HG02610 (cell line): ENCODE data around the gene CUL3.
A peak's percentile ranks its signal among the peaks of the same experiment; 100 is the strongest.
"Not testable (repeated sequence)": the region's sequence is repeated elsewhere in the genome, so short reads cannot be mapped to it uniquely, and the experiment has no call there.

Source experiments
- ATAC-seq: cut with Tn5 transposase; IDR thresholded peaks from one replicate; pipeline ENCODE4 v1.9.1; 2021; ENCODE audit warnings: mild to moderate bottlenecking, moderate library complexity; ENCODE audit not compliant: unreplicated experiment

CUL3 gene

DNA sequence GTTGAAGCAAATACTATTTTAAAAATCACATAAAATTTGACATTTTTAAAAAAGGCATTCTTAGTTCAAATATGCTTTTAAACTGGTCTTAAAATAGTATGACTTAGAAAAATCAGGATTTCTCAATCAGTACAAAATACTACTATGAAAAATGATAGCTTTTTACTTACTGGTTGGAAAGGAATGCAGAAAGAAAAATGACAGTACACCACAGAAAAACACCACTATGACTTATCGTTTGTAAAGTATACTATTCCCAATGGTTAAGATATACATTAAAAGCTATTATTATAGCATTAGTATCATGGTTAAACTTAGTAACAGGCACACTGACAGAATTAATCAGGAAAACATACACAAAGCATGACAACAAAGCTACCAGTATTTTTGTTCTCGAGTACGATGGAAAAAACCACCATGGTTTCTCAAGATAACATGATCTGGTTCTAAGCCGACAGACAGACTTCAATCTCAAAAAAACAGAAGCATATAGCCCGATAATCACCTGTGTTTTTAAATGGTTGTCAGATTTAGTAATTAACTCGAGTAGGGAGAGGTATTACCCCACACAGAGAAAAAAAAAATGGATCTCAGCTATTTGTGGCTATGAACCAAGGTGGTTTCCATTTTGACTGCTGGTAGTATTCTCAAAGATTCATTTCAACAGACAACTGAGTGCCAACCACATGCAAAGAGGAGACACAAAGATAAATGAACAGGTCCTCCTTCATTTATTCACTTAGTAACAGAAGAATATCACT, 39.1 kb downstream of the CUL3 start:
- ATAC-seq, result peak; percentile 71

DNA sequence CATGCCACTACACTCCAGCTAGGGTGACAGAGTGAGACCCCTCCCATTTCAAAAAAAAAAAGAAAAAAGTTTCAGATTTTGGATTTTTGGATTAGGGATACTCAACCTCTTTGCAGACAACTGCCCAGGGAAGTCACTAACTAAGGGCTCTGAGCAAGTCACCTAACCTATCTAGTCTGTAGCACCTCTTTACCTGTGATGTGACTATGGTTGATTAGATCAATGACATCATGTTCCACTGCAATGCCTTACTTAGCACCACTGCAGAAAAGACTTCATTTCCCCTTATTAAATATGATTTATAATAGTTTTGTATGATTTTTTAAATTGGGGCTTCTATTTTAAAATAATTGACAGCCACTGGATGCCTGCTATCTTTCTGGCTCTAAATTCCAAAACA, 41.2 kb downstream of the CUL3 start:
- no peak for ATAC-seq

DNA sequence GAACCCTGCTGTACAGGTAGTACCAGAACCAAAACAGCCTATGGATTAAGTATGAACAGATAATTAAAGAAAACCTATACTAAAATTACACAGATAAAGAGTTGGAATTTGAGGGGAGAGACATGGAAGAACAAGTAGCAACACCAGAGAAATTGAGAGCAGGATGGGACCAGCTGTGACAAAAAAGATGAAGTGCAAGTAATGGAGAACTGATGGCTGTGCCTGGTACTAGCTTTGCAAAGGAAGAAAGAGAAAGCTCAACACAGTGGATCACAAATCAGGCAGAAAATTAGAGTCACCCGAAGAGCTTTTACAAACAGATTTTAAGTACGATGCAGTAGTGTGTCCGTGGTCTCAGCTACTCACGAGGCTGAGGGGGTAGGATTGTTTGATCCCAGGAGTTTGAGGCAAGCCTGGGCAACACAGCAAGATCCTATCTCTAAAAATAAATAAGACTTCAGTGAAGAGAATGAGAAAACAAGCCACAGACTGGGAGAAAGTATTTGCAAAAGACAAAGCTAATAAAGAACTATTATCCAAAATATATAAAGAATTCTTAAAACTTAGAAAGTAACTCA, 46.5 kb downstream of the CUL3 start:
- ATAC-seq, result no peak

DNA sequence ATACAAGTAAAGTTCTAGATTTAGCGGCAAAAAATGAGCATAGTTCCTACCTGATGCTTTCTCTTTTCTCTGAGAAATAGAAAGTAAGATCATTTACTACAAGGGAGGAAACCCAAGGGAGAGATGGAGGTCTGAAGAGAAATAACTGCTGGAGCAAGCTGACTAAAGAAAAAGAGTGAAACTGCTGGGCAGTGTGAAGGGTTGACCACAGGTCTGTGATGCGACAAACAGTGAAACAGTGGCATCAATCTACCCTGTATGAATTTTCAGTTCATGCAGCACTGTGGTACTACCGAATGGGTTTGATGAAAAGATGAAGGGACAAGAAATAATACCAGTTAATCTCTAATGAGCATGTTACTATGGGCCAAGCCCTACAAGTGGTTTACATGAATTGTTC, 52.2 kb downstream of the CUL3 start:
- peak; percentile 48 for ATAC-seq

DNA sequence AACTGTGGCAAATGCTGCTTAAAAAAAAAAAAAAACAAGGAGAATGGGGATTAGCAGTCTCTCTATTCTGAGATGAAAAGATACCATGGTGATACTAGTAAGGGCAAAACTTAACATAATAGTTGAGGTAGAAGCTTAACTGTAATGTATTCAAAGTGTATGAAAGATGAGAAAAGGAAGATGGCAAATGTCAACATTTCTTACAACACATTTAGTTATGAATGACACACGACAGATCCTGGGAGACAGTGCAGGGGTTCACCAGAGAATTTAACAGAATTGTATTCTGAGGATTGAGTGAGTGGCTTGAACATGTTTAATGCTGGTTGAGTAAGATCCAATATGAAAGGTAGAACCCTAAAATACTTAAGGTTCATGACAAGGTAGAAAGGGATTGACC, 52.7 kb downstream of the CUL3 start:
- ATAC-seq, result no peak

DNA sequence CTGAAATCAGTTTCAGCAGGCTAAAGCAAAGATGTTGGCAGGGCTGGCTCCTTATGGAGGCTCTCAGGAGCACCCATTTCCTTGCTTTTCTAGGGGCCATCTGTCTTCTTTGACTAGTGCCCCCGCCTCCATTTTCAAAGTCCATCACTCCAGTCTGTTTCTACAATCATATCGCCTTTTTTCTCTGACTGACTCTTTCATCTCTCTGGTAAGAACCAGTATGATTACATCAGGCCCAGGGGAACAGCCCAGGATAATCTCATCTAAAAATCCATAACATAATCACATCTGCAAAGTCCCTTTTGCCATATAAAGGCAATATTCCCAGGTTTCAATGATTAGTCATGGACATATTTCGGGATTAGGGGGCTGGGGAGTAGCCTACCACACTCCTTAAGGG, 57.0 kb downstream of the CUL3 start:
- ATAC-seq, result no peak

DNA sequence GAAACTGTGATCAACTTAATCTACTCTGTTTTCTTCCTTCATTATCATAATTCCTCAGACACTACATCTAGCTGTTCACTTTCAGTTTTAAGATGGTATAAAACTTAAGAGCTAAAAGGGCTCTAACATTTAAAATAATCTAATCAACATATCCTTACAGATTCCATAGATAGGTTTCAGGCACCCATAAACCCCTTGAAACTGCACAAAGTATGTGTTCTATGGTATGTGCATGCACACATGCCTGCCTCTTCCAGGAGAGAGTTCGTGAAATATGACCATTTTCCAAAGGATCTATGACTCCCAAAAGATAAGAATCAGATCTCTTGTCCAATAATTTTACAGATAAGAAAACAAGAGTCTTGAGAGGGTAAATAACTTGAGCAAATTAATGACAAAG, 59.4 kb downstream of the CUL3 start:
- ATAC-seq, result no peak

DNA sequence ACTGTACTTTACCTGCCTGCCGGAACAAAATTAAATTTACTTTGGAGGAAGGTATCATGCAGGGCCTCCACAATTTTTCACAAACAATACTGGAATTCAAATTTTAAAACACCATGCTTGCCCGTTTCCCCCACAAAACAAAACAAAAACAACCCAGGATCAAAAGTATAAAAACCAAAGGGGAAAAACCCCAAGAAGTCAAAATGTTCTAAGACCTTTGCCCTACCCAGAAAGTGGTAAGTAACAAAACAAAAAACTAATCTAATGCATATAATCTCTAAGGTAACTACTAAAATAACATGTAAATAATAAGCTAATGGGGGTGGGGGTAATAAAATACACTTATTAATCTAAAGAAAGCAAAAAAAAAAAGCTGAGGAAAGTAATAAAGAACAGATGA, 60.5 kb downstream of the CUL3 start:
- no peak for ATAC-seq

DNA sequence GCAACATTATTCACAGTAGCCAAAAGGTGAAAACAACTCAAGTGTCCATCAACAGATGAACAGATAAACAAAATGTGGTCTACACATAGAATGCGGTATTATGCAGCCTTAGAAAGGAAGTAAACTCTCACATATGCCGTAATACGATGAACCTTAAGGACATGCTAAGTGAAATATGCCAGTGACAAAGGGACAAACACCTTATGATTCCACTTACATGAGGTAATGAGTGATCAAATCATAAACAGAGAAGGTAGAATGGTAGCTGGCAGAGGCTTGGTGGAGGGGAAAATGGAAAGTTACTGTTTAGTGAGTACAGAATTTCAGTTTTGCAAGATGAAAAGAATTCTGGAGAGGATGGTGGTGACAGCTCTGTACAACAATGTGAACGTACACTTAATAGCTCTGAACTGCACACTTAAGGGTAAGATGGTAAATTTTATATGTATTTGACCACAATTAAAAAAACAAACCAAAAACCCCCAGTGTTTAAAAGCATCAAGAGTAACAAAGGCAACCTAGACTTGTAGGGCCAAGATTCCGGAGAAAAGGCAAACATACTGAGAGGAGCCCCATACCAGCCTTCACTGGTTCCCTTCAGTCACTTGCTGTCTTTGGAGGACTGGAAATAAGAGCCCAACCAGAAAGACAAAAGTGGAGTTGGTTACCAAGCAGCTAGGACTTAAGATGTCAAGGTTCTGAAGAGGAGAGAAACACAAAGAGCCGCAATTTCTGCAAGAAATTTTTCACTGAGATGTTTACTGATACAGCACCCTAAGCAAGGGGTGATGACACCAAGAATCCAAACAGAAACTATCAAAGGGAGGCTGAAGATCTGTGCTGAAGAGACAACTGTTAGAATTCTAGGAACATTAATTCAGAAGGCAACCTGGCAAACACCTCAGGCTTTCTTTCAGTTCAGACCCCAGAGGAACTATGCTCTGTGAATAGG, 61.3 kb downstream of the CUL3 start:
- ATAC-seq, result peak; percentile 28

DNA sequence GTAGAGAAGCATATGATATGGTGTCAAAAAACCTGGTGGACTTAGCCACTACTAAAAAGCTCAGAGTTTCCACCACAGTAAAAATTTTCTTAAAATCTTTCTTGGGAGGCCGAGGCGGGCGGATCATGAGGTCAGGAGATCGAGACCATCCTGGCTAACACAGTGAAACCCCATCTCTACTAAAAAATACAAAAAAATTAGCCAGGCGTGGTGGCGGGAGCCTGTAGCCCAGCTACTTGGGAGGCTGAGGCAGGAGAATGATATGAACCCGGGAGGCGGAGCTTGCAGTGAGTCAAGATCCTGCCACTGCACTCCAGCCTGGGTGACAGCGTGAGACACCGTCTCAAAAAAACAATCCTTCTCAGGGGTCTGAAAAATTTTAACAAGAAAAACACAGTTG, 62.7 kb downstream of the CUL3 start:
- ATAC-seq, result not testable (repeated sequence)

DNA sequence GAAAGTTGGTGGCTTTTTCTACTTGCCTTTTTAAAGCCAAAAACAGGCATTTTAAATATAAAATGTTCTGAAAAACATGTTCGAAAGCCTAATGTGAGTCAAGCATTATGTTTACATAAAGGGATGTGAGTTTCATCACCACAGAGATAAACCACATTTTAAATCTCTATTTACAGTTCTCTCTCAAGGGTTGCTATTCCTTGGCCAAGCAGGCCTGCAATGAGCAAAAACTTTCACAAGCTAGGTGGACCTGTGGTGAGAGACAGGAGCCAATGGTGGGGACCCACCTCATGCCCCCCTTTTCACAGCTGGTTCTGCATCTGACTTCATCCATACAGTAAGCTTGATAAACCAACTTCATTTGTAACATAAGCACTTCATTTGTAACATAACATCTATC, 65.1 kb downstream of the CUL3 start:
- ATAC-seq, result peak; percentile 80

DNA sequence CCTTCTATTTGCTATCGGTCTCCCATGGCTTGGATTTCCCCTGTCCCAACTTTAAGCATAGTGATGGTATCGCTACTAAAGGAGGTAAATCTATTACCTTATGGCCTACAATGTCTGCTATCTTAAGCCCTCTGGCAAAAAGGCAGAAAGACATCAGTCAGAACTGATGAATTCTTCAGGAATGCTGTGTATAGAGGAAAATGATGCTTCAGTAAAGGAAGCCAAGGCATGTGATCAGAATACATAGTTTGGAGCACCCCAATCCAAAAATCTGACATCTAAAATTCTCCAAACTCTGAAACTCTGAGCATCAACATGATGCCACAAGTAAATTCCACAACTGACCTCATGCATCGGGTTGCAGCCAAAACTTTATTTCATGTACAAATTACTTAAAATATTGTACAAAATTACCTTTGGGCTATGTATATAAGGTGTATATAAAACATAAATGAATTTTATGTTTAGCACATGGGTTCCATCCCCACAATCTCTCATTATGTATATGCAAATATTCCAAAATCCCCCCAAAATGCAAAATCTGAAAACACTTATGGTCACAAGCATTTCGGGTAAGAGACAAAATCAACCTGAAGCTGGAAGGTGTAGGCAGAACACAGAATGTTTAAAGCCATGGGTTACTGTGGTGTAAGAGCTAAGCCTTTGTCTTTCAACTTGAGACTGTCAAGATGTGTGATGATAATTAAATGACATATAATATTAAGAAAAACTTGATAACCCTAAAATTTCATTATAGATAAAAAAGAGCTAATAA, 66.2 kb downstream of the CUL3 start:
- no peak for ATAC-seq

DNA sequence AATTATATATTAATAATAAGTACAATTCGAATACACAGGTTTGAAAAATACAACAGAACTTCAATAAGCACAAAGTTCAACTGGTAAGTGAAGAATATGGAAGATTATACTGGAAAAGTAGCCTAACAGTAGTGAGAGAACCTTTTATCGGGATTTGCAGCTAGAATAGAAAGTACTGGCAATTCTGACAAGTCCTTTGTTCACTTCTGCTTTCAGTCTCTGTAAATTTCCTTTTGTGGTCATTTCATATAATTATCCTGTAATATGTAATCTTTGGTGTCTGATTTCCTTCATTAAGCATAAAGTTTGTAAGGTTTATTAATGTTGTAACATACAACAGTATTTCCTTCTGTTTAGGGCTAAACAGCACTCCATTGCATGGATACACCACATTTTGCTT, 67.2 kb downstream of the CUL3 start:
- ATAC-seq, result no peak

DNA sequence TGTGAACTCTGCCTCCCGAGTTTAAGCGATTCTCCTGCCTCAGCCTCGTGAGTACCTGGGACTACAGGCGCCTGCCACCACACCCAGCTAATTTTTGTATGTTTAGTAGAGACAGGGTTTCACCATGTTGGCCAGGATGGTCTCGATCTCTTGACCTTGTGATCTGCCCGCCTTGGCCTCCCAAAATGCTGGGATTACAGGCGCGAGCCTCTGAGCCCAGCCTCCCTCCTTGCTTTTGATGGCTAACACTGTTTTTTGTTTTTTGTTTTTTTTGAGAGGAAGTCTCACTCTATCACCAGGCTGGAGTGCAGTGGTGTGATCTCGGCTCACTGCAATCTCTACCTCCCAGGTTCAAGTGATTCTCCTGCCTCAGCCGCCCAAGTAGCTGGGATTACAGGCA, 68.8 kb downstream of the CUL3 start:
- not testable (repeated sequence) for ATAC-seq

DNA sequence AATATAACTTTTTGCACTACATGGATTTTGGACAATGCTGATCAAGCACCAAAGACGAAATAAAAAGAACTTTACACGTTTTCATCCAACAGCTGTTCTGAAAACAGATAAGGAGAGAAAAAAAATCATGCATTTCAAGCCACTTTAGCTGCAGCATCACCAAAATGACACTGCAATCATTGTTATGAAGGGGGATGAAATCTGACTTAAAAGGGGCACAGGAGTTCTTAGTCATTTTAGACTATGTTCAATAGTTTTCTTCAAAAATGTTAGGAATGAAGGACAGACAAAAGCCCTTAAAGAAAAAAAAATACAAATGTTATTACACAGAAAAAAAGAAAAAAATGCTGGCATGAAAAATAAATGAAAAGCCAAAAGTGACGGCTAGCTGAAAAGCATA, 71.2 kb downstream of the CUL3 start:
- ATAC-seq, result no peak

DNA sequence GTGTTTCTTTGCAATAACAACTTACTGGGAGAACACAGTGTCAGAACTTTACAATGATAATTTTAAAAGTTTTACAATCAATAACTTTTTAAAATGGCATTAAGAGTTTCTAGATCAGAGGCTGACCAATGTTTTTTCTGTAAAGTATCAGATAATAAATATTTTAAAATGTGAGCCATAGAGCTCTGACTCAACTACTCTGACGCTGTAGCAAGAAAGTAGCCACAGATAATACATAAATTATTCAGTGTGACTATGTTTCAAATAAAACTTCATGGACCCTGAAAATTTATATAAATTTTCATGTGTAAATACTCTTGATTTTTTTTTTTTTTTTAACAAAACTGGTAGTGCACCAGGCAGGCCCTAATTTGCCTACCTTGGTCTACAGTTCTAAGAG, 77.4 kb downstream of the CUL3 start:
- ATAC-seq, result no peak

DNA sequence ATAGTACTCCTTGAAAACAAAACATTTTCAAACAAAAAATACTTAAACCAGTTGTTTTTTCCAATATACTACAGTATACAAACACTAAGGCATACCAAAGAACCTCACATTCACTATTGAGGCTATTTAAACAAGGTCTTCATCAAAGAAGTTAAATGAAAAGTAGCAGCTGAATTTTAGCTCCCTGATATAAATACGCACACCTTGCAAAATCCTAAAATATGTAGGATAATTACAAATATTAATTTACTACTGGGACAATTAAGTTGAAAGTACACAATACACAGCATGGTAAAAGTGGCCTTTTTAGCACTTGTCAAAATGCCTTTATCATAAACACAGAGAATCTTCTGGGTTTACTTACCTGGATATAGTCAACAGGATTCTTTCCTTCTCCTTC, 78.7 kb downstream of the CUL3 start:
- no peak for ATAC-seq

DNA sequence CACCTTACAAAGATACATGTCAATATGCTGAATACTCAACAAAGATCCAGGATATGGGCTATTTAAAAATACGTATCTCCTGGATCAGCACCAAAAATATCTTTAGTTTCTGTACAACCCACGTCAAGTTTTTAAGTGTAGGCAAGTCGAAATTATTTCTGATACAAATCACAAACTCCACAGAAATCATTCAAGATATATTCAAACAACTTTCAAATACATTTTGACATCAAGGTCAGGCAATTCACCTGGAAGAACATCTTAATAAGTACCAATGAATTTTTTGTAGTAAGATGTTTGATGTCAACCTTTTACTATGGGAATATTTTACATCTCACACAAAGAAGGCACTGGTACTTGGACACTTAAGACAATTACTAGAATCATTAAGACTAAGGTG, 86.2 kb downstream of the CUL3 start:
- ATAC-seq, result no peak

DNA sequence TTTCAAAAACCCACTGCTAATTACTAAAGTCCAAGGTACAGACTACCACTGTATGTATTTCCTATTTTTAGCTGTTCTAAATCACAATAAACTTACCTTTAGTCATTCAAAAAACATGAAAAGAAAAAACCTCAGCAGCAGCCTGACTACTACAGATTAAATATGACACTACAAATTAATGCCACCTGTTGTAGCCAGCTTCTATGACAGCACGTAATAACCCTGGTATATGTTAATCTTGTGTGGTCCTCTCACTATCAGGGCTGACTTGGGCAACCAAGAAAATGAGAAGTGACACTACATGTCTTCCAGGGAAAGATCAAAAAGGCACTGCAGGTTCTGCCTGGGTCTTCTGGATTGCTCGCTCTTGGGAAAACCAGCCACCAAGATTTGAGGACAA, 92.6 kb downstream of the CUL3 start:
- ATAC-seq, result no peak

DNA sequence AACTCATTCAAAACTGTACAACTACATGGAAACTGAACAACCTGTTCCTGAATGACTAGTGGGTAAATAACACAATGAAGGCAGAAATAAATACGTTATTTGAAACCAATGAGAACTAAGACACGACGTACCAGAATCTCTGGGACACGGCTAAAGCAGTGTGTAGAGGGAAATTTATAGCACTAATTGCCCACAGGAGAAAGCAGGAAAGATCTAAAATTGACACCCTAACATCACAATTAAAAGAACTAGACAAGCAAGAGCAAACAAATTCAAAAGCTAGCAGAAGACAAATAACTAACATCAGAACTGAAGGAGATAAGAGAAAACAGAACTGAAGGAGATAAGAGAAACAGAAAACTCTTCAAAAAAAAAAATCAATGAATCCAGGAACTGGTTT, 97.2 kb downstream of the CUL3 start:
- not testable (repeated sequence) for ATAC-seq
